ENCODE results near the gene ANKRD34C.
A peak's percentile ranks its signal among the peaks of the same experiment; 100 is the strongest.

DNA sequence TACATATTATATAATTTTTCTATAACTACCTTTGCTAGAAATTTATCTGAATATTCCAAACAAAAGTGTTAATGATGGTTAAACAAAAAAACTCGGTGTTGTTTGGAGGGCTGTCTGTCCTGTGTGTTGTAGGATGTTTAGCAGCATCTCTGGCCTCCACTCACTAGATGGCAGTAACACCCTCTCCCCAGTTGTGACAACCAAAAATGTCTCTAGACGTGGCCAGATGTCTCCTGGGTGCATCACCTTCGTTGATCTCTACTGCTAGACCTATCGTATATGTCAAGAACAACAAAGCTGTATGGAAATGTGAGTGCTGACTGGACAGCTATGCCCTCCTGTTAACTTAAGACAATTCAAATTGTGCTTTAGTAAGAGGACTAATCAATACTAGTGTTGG lies 14.1 kb downstream of the ANKRD34C start:
- TF ChIP-seq, protein P1, sequence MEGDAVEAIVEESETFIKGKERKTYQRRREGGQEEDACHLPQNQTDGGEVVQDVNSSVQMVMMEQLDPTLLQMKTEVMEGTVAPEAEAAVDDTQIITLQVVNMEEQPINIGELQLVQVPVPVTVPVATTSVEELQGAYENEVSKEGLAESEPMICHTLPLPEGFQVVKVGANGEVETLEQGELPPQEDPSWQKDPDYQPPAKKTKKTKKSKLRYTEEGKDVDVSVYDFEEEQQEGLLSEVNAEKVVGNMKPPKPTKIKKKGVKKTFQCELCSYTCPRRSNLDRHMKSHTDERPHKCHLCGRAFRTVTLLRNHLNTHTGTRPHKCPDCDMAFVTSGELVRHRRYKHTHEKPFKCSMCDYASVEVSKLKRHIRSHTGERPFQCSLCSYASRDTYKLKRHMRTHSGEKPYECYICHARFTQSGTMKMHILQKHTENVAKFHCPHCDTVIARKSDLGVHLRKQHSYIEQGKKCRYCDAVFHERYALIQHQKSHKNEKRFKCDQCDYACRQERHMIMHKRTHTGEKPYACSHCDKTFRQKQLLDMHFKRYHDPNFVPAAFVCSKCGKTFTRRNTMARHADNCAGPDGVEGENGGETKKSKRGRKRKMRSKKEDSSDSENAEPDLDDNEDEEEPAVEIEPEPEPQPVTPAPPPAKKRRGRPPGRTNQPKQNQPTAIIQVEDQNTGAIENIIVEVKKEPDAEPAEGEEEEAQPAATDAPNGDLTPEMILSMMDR (IDR thresholded peaks at IDR 0.05 in 2 of 3, conservative IDR thresholded peaks at IDR 0.05 in 1 of 3; ENCODE audit: insufficient read depth in 2 of 3, low read depth in 1 of 3, low read length in 3 of 3), result peak in 2 of 3 experiments; percentile 20 to 28; a peak in 2 of 6 replicates
- TF ChIP-seq ATF7 (IDR thresholded peaks at IDR 0.05), result no peak

Data from K562 (cell line).